HepG2 (cell line): ENCODE measurements around the gene CT55.

Experiments
- ATF3 ChIP-seq: sonication (generic); formaldehyde crosslinking; IDR thresholded peaks from 2 replicates; pipeline ENCODE4 v1.4.0; 2020; ENCODE audit warnings: missing genetic modification reagents
- CEBPB ChIP-seq: IDR thresholded peaks from 2 replicates; pipeline ENCODE4 v1.6.1; 2011; ENCODE audit warnings: low read depth, low read length, improper control_type of control experiment, borderline replicate concordance
- CHCHD3 ChIP-seq: sonication (generic); formaldehyde crosslinking; IDR thresholded peaks from 2 replicates; pipeline ENCODE4 v1.8.0; 2022; ENCODE audit warnings: mild to moderate bottlenecking, missing genetic modification reagents, moderate library complexity
- CTCF ChIP-seq: sonication (generic); formaldehyde crosslinking; IDR thresholded peaks from 2 replicates; pipeline ENCODE4 v1.5.0; 2020; ENCODE audit warnings: mild to moderate bottlenecking, missing genetic modification reagents, moderate library complexity
- KLF11 ChIP-seq: IDR thresholded peaks from 2 replicates; pipeline ENCODE4 v1.6.1; 2016; ENCODE audit warnings: missing compliant biosample characterization
- NAIF1 ChIP-seq: sonication (generic); formaldehyde crosslinking; IDR thresholded peaks from 2 replicates; pipeline ENCODE4 v1.5.0; 2020; ENCODE audit warnings: mild to moderate bottlenecking, missing genetic modification reagents, borderline replicate concordance
- RFX5 ChIP-seq: IDR thresholded peaks from 2 replicates; pipeline ENCODE4 v1.6.1; 2011; ENCODE audit warnings: low read depth, low read length, improper control_type of control experiment
- SKIL ChIP-seq: sonication (generic); formaldehyde crosslinking; IDR thresholded peaks from 2 replicates; pipeline ENCODE4 v1.8.0; 2022; ENCODE audit warnings: missing genetic modification reagents, mild to moderate bottlenecking, moderate library complexity, borderline replicate concordance
- SUZ12 ChIP-seq: fragments of 150-350 bp; IDR thresholded peaks from 2 replicates; pipeline ENCODE4 v1.6.1; 2014; ENCODE audit warnings: low read depth, low read length
- TBL1XR1 ChIP-seq: fragments of 150-350 bp; IDR thresholded peaks from 2 replicates; pipeline ENCODE4 v1.6.1; 2014; ENCODE audit warnings: borderline replicate concordance, low read length; ENCODE audit not compliant: partially characterized antibody
- TEAD2 ChIP-seq: sonication (generic); formaldehyde crosslinking; IDR thresholded peaks from 2 replicates; pipeline ENCODE4 v1.9.0; 2021; ENCODE audit warnings: missing genetic modification reagents
- ZNF260 ChIP-seq: sonication (generic); formaldehyde crosslinking; IDR thresholded peaks from 2 replicates; pipeline ENCODE4 v1.4.0; 2020; ENCODE audit warnings: missing genetic modification reagents, low read depth, mild to moderate bottlenecking, borderline replicate concordance
- ZNF781 ChIP-seq: sonication (generic); formaldehyde crosslinking; IDR thresholded peaks from 2 replicates; pipeline ENCODE4 v1.5.1; 2020; ENCODE audit warnings: borderline replicate concordance, mild to moderate bottlenecking, missing genetic modification reagents; ENCODE audit errors: not compliant biosample characterization

GRCh38 chrX:135200297-135200696 lies 29.1 kb upstream of the CT55 start:
- TF ChIP-seq SUZ12 = no peak
- TF ChIP-seq RFX5 = no peak
- no peak for TF ChIP-seq CTCF (CRISPR knock-in tag)
- TF ChIP-seq TBL1XR1 = no peak
- TF ChIP-seq ZNF781 (CRISPR knock-in tag) = no peak
- no peak for TF ChIP-seq ATF3
- TF ChIP-seq KLF11 (CRISPR knock-in tag) = no peak
- TF ChIP-seq NAIF1 = no peak
- TF ChIP-seq SKIL (CRISPR knock-in tag) = no peak
- TF ChIP-seq ZNF260 = no peak
- no peak for TF ChIP-seq TEAD2
- TF ChIP-seq CHCHD3 (CRISPR knock-in tag) = no peak
- no peak for TF ChIP-seq CEBPB
